A549 (cell line): ENCODE data around the gene SYNPR. TPM values are rescaled to one million over a fixed set of nuclear protein-coding genes. Genes with fewer than 3 reads are reported as not detected.
A peak's percentile ranks its signal among the peaks of the same experiment; 100 is the strongest.

Source experiments
- ATAC-seq, 2 experiments: fragments of 200-7000 bp in 1 of 2; fragments of >200 bp in 1 of 2; cut with Nextera tagmentation in 1 of 2; cut with Tn5 transposase in 1 of 2; 3 replicates each; pipeline versions ENCODE4 v1.8.0 to v1.9.1; 2018 to 2020; ENCODE audit warnings: mild to moderate bottlenecking in 1 of 2, moderate library complexity in 1 of 2
- CTCF ChIA-PET: fragments of 300-600 bp; sonication (Branson Sonifier 250); formaldehyde crosslinking; extraction: SDS; loops from one replicate; lab custom pipeline; 2021; ENCODE audit warnings: antibody characterized with exemption, inconsistent platforms; lab: Yijun Ruan, JAX
- POLR2A ChIA-PET: fragments of 350-600 bp; formaldehyde crosslinking; extraction: SDS; loops from one replicate; lab custom pipeline; 2021; ENCODE audit warnings: antibody characterized with exemption, inconsistent platforms; lab: Yijun Ruan, JAX
- DNase-seq, 2 experiments: peaks; one replicate each; pipeline versions ENCODE4 v3.0.0 to v3.0.0-alpha.2; 2011 to 2016; ENCODE audit warnings: low read depth in 1 of 2, low spot score in 1 of 2
- FAIRE-seq: peaks from 2 replicates; lab custom pipeline; 2011; peaks lifted over from hg19 to GRCh38; lab: Jason Lieb, UNC
- H3K27ac ChIP-seq, 2 experiments: fragments of >200 bp; sonication (Bioruptor Twin); formaldehyde crosslinking; 3 replicates each; pipeline ENCODE4 v1.5.1; 2016 to 2017
- H3K4me1 ChIP-seq: fragments of >200 bp; sonication (Bioruptor Twin); formaldehyde crosslinking; 3 replicates; pipeline ENCODE4 v1.6.1; 2016
- H3K4me2 ChIP-seq: fragments of >200 bp; sonication (Bioruptor Twin); formaldehyde crosslinking; 3 replicates; pipeline ENCODE4 v1.6.1; 2016
- H3K4me3 ChIP-seq: fragments of >200 bp; sonication (Bioruptor Twin); formaldehyde crosslinking; 3 replicates; pipeline ENCODE4 v1.5.1; 2016
- H3K9me3 ChIP-seq: fragments of >200 bp; sonication (Bioruptor Twin); formaldehyde crosslinking; 3 replicates; pipeline ENCODE4 v1.6.1; 2016
- BHLHE40 ChIP-seq: IDR thresholded peaks from 2 replicates; pipeline ENCODE4 v1.6.1; 2012; ENCODE audit warnings: low read depth, low read length, inconsistent platforms
- CEBPB ChIP-seq, 2 experiments: fragments of >200 bp in 1 of 2; sonication (Bioruptor Twin) in 1 of 2; formaldehyde crosslinking in 1 of 2; IDR thresholded peaks; 2 replicates each; pipeline ENCODE4 v1.6.1; 2012 to 2016
- CHD2 ChIP-seq: fragments of 150-350 bp; IDR thresholded peaks from 2 replicates; pipeline ENCODE4 v1.6.1; 2014; ENCODE audit warnings: low read length; ENCODE audit not compliant: partially characterized antibody
- E2F6 ChIP-seq: IDR thresholded peaks from 2 replicates; pipeline ENCODE4 v1.6.1; 2012; ENCODE audit warnings: low read depth, borderline replicate concordance
- EHMT2 ChIP-seq: fragments of 200-600 bp; sonication (generic); IDR thresholded peaks from 2 replicates; pipeline ENCODE4 v1.6.1; 2016; ENCODE audit warnings: antibody characterized with exemption, low read depth, mild to moderate bottlenecking, moderate library complexity
- EP300 ChIP-seq, 2 experiments: fragments of >200 bp; sonication (Bioruptor Twin); formaldehyde crosslinking; IDR thresholded peaks; 2 replicates in 1 of 2; 3 replicates in 1 of 2; pipeline ENCODE4 v1.6.1; 2016 to 2017
- FOSL2 ChIP-seq, 2 experiments: fragments of 450-650 bp in 1 of 2; fragments of >200 bp in 1 of 2; sonication (Bioruptor Twin) in 1 of 2; formaldehyde crosslinking; IDR thresholded peaks; 2 replicates each; pipeline versions ENCODE4 v1.5.0 to v1.6.1; 2016 to 2020; ENCODE audit warnings: mild to moderate bottlenecking in 1 of 2, moderate library complexity in 1 of 2
- FOXS1 ChIP-seq: fragments of 250-450 bp; sonication (Bioruptor Pico); IDR thresholded peaks from 2 replicates; pipeline ENCODE4 v1.5.0; 2020; ENCODE audit warnings: mild to moderate bottlenecking, moderate library complexity
- GATA3 ChIP-seq: IDR thresholded peaks from 2 replicates; pipeline ENCODE4 v1.6.1; 2012; ENCODE audit warnings: borderline replicate concordance
- HES2 ChIP-seq: fragments of >200 bp; sonication (Bioruptor Twin); formaldehyde crosslinking; IDR thresholded peaks from 2 replicates; pipeline ENCODE4 v1.6.1; 2016
- HEYL ChIP-seq: fragments of 250-450 bp; sonication (Bioruptor Pico); IDR thresholded peaks from 2 replicates; pipeline ENCODE4 v1.8.0; 2021; ENCODE audit warnings: mild to moderate bottlenecking, moderate library complexity
- HOXA7 ChIP-seq: fragments of 250-450 bp; sonication (Bioruptor Pico); IDR thresholded peaks from 2 replicates; pipeline ENCODE4 v1.5.0; 2020; ENCODE audit warnings: mild to moderate bottlenecking, moderate library complexity
- KDM1A ChIP-seq: fragments of 200-600 bp; sonication (generic); IDR thresholded peaks from 2 replicates; pipeline ENCODE4 v1.6.1; 2016; ENCODE audit warnings: low read depth, mild to moderate bottlenecking
- KDM5A ChIP-seq: fragments of 200-600 bp; sonication (generic); IDR thresholded peaks from 2 replicates; pipeline ENCODE4 v1.6.1; 2016; ENCODE audit warnings: antibody characterized with exemption, mild to moderate bottlenecking
- MAFK ChIP-seq: fragments of 450-650 bp; IDR thresholded peaks from 2 replicates; pipeline ENCODE4 v1.6.1; 2014; ENCODE audit not compliant: partially characterized antibody
- NFE2L2 ChIP-seq: fragments of 150-350 bp; conservative IDR thresholded peaks from 2 replicates; pipeline ENCODE4 v1.6.1; 2014; ENCODE audit warnings: low read length
- PHF8 ChIP-seq: fragments of 200-600 bp; sonication (generic); IDR thresholded peaks from 2 replicates; pipeline ENCODE4 v1.6.1; 2016; ENCODE audit warnings: low read depth, mild to moderate bottlenecking, antibody characterized with exemption, moderate library complexity, borderline replicate concordance
- RAD21 ChIP-seq, 2 experiments: fragments of >200 bp in 1 of 2; sonication (Bioruptor Twin) in 1 of 2; formaldehyde crosslinking in 1 of 2; IDR thresholded peaks in 1 of 2; conservative IDR thresholded peaks in 1 of 2; 2 replicates in 1 of 2; 3 replicates in 1 of 2; pipeline ENCODE4 v1.6.1; 2012 to 2018; ENCODE audit warnings: inconsistent platforms in 1 of 2
- RFX5 ChIP-seq: fragments of 450-650 bp; IDR thresholded peaks from 2 replicates; pipeline ENCODE4 v1.7.1; 2014; ENCODE audit warnings: antibody characterized with exemption, mild to moderate bottlenecking, moderate library complexity
- SMC3 ChIP-seq: fragments of >200 bp; sonication (Bioruptor Twin); formaldehyde crosslinking; IDR thresholded peaks from 3 replicates; pipeline ENCODE4 v1.6.1; 2018; ENCODE audit warnings: inconsistent platforms
- TFCP2L1 ChIP-seq: fragments of 250-450 bp; sonication (Bioruptor Pico); IDR thresholded peaks from 2 replicates; pipeline ENCODE4 v1.5.0; 2021; ENCODE audit warnings: mild to moderate bottlenecking
- ZC3H11A ChIP-seq: fragments of 450-650 bp; IDR thresholded peaks from 2 replicates; pipeline ENCODE4 v1.6.1; 2014; ENCODE audit warnings: antibody characterized with exemption, mild to moderate bottlenecking
- ZFP36 ChIP-seq: fragments of 450-650 bp; IDR thresholded peaks from 2 replicates; pipeline ENCODE4 v1.6.1; 2014; ENCODE audit warnings: borderline replicate concordance; ENCODE audit not compliant: partially characterized antibody
- ZNF302 ChIP-seq: fragments of 250-450 bp; sonication (Bioruptor Pico); IDR thresholded peaks from 2 replicates; pipeline ENCODE4 v1.9.0; 2021; ENCODE audit warnings: inconsistent platforms, mild to moderate bottlenecking, moderate library complexity
- ZSCAN20 ChIP-seq: fragments of 250-450 bp; sonication (Bioruptor Pico); IDR thresholded peaks from 2 replicates; pipeline ENCODE4 v1.8.0; 2022; ENCODE audit warnings: mild to moderate bottlenecking, moderate library complexity
- WGBS: methylation state at CpG from one replicate; pipeline ENCODE4 v1.1.6; 2017; ENCODE audit errors: missing lambda C conversion rate; 5-methylcytosine and 5-hydroxymethylcytosine counted together
- polyA plus RNA-seq, 4 experiments: library from polyadenylated mRNA; depleted of rRNA in 3 of 4; stranded (reverse); fragments of >200 nt; fragmentation: RNase III in 1 of 4; extraction: RNeasy Plus Mini Kit Qiagen cat#74134 plus additional on column Dnase treatment in 1 of 4; gene quantifications; 2 replicates in 3 of 4; 3 replicates in 1 of 4; pipeline ENCODE4 v1.2.3, GENCODE V29; 2011 to 2017
- TF ChIP-seq, protein P1 (sequence below): fragments of >200 bp; sonication (Bioruptor Twin); formaldehyde crosslinking; IDR thresholded peaks from 3 replicates; pipeline ENCODE4 v1.5.1; 2016
- TF ChIP-seq, protein P2 (sequence below): fragments of 200-600 bp; sonication (generic); IDR thresholded peaks from 2 replicates; pipeline ENCODE4 v1.6.1; 2016; ENCODE audit warnings: antibody characterized with exemption, mild to moderate bottlenecking, moderate library complexity
- TF ChIP-seq, protein P3 (sequence below): fragments of 450-650 bp; IDR thresholded peaks from 2 replicates; pipeline ENCODE4 v1.6.1; 2014; ENCODE audit warnings: antibody characterized with exemption

Gene SYNPR
- polyA plus RNA-seq, 2 of the 4 experiments (the other 2 are of a cell fraction), result not detected

- no peak for TF ChIP-seq BHLHE40
Observed at GRCh38 chr3:63231643-63232042, 46.5 kb upstream of the SYNPR start (continued).

DNA sequence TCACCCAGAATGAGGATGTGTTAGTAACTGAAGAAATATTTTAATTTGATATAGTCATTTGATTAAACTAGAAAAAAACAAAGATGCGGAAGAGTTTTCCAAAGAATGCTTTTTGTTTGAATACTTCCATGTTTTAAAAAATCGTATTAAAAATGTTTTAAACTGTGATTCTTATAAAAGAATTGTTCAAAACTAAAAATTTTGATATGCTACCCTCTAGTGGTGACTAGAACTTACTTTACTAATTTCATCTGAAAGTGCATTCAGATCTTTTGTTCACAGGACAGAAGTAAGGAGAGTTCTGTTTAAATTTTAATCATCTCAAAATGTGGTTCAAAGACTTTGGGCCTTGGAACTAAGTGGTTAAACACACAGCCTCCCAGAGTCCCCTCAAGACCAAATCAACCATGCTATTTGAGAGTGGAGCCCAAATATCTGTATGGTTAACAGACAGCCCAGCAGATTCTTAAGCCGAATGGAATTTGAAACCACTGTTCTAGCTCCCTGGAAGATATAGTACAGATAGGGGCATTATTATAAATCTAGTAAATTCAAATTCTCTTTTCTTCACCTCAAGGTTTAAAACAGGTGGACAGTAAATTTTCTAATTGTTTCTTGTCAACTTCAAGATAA lies 45.2 kb upstream of the SYNPR start:
- TF ChIP-seq PHF8, result no peak
- peak in 1 of 2 experiments; percentile 9; a peak in 1 of 5 replicates for TF ChIP-seq RAD21 (conservative IDR thresholded peaks at IDR 0.05 in 1 of 2, IDR thresholded peaks at IDR 0.05 in 1 of 2)
- no peak for TF ChIP-seq GATA3
- TF ChIP-seq E2F6, result no peak
- no peak for TF ChIP-seq TFCP2L1 (CRISPR knock-in tag)
- no peak for TF ChIP-seq NFE2L2
- TF ChIP-seq, protein P1, sequence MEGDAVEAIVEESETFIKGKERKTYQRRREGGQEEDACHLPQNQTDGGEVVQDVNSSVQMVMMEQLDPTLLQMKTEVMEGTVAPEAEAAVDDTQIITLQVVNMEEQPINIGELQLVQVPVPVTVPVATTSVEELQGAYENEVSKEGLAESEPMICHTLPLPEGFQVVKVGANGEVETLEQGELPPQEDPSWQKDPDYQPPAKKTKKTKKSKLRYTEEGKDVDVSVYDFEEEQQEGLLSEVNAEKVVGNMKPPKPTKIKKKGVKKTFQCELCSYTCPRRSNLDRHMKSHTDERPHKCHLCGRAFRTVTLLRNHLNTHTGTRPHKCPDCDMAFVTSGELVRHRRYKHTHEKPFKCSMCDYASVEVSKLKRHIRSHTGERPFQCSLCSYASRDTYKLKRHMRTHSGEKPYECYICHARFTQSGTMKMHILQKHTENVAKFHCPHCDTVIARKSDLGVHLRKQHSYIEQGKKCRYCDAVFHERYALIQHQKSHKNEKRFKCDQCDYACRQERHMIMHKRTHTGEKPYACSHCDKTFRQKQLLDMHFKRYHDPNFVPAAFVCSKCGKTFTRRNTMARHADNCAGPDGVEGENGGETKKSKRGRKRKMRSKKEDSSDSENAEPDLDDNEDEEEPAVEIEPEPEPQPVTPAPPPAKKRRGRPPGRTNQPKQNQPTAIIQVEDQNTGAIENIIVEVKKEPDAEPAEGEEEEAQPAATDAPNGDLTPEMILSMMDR, result peak; percentile 26; the same call in 1 of the 3 replicates
- TF ChIP-seq ZSCAN20, result no peak
- no peak for TF ChIP-seq MAFK
- no peak for TF ChIP-seq EP300 (IDR thresholded peaks at IDR 0.05)
- no peak; the same call in 2 of the 3 replicates for TF ChIP-seq SMC3
- TF ChIP-seq HOXA7 (CRISPR knock-in tag), result no peak
- no peak for TF ChIP-seq RFX5
- TF ChIP-seq KDM1A, result no peak
- TF ChIP-seq HEYL (CRISPR knock-in tag), result no peak
- TF ChIP-seq ZNF302 (CRISPR knock-in tag), result no peak
- no peaks in the 10 kb centered on the region for H3K4me1 ChIP-seq
- ChIA-PET CTCF (interaction anchor here (1.0 to 1.5 kb wide), 2 partner anchors 568 to 610 kb away, joined by 5 read pairs; no protein-coding TSS in a partner anchor), POLR2A (no interaction called here)
- no peak overlapping the region for H3K4me2 ChIP-seq
- H3K9me3 ChIP-seq, result no peaks in the 10 kb centered on the region
- no peak for DNase-seq
- no peak overlapping the region for H3K4me3 ChIP-seq
- no peak for ATAC-seq
- WGBS, result 51% methylated on average over 3 of the region's 3 CpGs
- H3K27ac ChIP-seq, result no peak overlapping the region
- no peak for FAIRE-seq

DNA sequence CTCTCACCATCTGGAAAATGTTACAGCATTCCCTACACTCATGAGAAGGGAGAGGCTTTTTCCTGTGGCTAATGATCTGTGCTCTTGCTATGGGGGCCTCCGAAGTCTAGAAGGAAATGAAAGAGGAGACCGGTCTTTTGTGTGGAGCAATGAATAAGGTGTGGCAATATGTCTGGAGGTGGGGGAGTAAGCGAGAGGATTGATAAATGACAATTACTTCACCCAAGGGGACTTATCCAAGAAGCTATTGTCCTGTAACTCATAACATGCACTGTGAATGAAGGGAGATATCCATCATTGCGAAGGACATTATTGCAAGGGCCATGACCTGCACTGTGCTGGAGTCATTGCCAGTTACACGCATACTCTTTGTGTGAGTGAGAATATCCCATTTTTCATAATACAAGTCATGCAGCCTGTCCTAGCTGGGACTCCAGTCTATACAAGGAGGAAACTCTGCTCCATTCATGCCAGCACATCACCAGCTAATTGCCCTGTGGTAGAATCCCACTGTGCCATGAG lies 37.7 kb upstream of the SYNPR start:
- DNase-seq (no peak), FAIRE-seq (no peak), ATAC-seq (no peak)
- no peak overlapping the region for H3K27ac ChIP-seq
- ChIA-PET CTCF (no interaction called here), POLR2A (no interaction called here)
- H3K9me3 ChIP-seq, result no peaks in the 10 kb centered on the region
- WGBS, result 50% methylated on average over 5 of the region's 5 CpGs
- H3K4me3 ChIP-seq, result no peak overlapping the region
- no peak overlapping the region for H3K4me2 ChIP-seq
- H3K4me1 ChIP-seq, result no peaks in the 10 kb centered on the region
- no peak for TF ChIP-seq ZC3H11A
- no peak for TF ChIP-seq CHD2
- TF ChIP-seq BHLHE40, result no peak
- TF ChIP-seq KDM5A, result no peak
- TF ChIP-seq ZNF302 (CRISPR knock-in tag), result no peak
- TF ChIP-seq, protein P2, sequence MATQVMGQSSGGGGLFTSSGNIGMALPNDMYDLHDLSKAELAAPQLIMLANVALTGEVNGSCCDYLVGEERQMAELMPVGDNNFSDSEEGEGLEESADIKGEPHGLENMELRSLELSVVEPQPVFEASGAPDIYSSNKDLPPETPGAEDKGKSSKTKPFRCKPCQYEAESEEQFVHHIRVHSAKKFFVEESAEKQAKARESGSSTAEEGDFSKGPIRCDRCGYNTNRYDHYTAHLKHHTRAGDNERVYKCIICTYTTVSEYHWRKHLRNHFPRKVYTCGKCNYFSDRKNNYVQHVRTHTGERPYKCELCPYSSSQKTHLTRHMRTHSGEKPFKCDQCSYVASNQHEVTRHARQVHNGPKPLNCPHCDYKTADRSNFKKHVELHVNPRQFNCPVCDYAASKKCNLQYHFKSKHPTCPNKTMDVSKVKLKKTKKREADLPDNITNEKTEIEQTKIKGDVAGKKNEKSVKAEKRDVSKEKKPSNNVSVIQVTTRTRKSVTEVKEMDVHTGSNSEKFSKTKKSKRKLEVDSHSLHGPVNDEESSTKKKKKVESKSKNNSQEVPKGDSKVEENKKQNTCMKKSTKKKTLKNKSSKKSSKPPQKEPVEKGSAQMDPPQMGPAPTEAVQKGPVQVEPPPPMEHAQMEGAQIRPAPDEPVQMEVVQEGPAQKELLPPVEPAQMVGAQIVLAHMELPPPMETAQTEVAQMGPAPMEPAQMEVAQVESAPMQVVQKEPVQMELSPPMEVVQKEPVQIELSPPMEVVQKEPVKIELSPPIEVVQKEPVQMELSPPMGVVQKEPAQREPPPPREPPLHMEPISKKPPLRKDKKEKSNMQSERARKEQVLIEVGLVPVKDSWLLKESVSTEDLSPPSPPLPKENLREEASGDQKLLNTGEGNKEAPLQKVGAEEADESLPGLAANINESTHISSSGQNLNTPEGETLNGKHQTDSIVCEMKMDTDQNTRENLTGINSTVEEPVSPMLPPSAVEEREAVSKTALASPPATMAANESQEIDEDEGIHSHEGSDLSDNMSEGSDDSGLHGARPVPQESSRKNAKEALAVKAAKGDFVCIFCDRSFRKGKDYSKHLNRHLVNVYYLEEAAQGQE, result no peak
- no peak for TF ChIP-seq ZFP36
- no peak for TF ChIP-seq FOXS1 (CRISPR knock-in tag)
- TF ChIP-seq CEBPB (IDR thresholded peaks at IDR 0.05), result no peak
- no peak for TF ChIP-seq HES2
- TF ChIP-seq, protein P3, sequence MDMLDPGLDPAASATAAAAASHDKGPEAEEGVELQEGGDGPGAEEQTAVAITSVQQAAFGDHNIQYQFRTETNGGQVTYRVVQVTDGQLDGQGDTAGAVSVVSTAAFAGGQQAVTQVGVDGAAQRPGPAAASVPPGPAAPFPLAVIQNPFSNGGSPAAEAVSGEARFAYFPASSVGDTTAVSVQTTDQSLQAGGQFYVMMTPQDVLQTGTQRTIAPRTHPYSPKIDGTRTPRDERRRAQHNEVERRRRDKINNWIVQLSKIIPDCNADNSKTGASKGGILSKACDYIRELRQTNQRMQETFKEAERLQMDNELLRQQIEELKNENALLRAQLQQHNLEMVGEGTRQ, result no peak
- no peak for TF ChIP-seq EHMT2
- TF ChIP-seq FOSL2 (IDR thresholded peaks at IDR 0.05), result no peak
- no peak for TF ChIP-seq FOSL2 (CRISPR knock-in tag; IDR thresholded peaks at IDR 0.05)
